CD4-positive, alpha-beta T cell (primary cell): Measurements from ENCODE around the gene RFC4. TPM values are rescaled to one million over a fixed set of nuclear protein-coding genes. Genes with fewer than 3 reads are reported as not detected.

Source experiments
- ATAC-seq: fragments of 200-7000 bp; cut with Tn5 transposase; one replicate; pipeline ENCODE4 v1.10.0; 2022; ENCODE audit warnings: mild to moderate bottlenecking; ENCODE audit not compliant: poor library complexity
- CTCF ChIA-PET: fragments of 350-600 bp; sonication (Branson Sonifier 250); formaldehyde crosslinking; loops from one replicate; lab custom pipeline; 2021; ENCODE audit warnings: antibody characterized with exemption, inconsistent platforms; lab: Charles Lee
- POLR2A ChIA-PET: fragments of 350-600 bp; sonication (Branson Sonifier 250); formaldehyde crosslinking; loops from one replicate; lab custom pipeline; 2021; ENCODE audit warnings: antibody characterized with exemption, inconsistent platforms; lab: Charles Lee
- DNase-seq, 14 experiments: peaks; one replicate each; pipeline ENCODE4 v3.0.0-alpha.2; 2013 to 2020; ENCODE audit warnings: mixed read lengths in 2 of 14
- H3K27ac ChIP-seq, 2 donors: one replicate each; pipeline versions ENCODE4 v1.5.1 to v1.7.0; 2013; ENCODE audit warnings: low read length in 2 of 2, low read depth in 1 of 2, mild to moderate bottlenecking in 1 of 2
- H3K27me3 ChIP-seq, 2 experiments: 1 replicate in 1 of 2; 2 replicates in 1 of 2; pipeline versions ENCODE4 v1.6.1 to v1.7.0; 2013; ENCODE audit warnings: low read length in 2 of 2, control low read depth in 1 of 2, mild to moderate bottlenecking in 1 of 2, moderate library complexity in 1 of 2; ENCODE audit not compliant: insufficient read depth in 2 of 2, control insufficient read depth in 1 of 2
- H3K36me3 ChIP-seq: one replicate; pipeline ENCODE4 v1.6.1; 2013; ENCODE audit warnings: low read length, control low read depth; ENCODE audit not compliant: insufficient read depth
- H3K4me1 ChIP-seq: one replicate; pipeline ENCODE4 v1.6.1; 2013; ENCODE audit warnings: low read length, control low read depth; ENCODE audit not compliant: insufficient read depth
- H3K4me3 ChIP-seq: one replicate; pipeline ENCODE4 v1.5.1; 2013; ENCODE audit warnings: mild to moderate bottlenecking, low read length, moderate library complexity
- H3K9me3 ChIP-seq, 2 experiments: 1 replicate in 1 of 2; 2 replicates in 1 of 2; pipeline versions ENCODE4 v1.6.1 to v1.7.0; 2013; ENCODE audit warnings: low read length in 2 of 2, mild to moderate bottlenecking in 2 of 2, control low read depth in 1 of 2, moderate library complexity in 1 of 2; ENCODE audit not compliant: control insufficient read depth in 1 of 2, insufficient read depth in 1 of 2
- H3K27ac Mint-ChIP-seq: one replicate; pipeline ENCODE4 v1.8.0; 2020; ENCODE audit warnings: mixed read lengths
- H3K27me3 Mint-ChIP-seq: one replicate; pipeline ENCODE4 v1.8.0; 2021; ENCODE audit warnings: mixed read lengths
- H3K36me3 Mint-ChIP-seq: one replicate; pipeline ENCODE4 v1.8.0; 2021; ENCODE audit warnings: low read depth, mixed read lengths
- H3K4me1 Mint-ChIP-seq: one replicate; pipeline ENCODE4 v1.8.0; 2021; ENCODE audit warnings: low read depth, mixed read lengths
- H3K4me3 Mint-ChIP-seq: one replicate; pipeline ENCODE4 v1.8.0; 2020; ENCODE audit warnings: mild to moderate bottlenecking, mixed read lengths
- H3K9me3 Mint-ChIP-seq: one replicate; pipeline ENCODE4 v1.8.0; 2020; ENCODE audit warnings: mixed read lengths
- intact Hi-C, 2 experiments: fragments of 100-400 bp; cut with DNase I in 1 of 2; cut with micrococcal nuclease in 1 of 2; formaldehyde crosslinking; loops; one replicate each; pipeline versions ENCODE4 v1.15.1 to v1.9.0; 2023 to 2025; cut with DNase I, micrococcal nuclease
- total RNA-seq, 174 experiments: library from RNA in 2 of 174; stranded (reverse) in 2 of 174; gene quantifications; one replicate each; pipeline ENCODE4 v1.2.3 and lab custom pipeline; 2021 to 2026
- TF ChIP-seq, protein P1 (sequence below): fragments of 200-600 bp; IDR thresholded peaks from one replicate; pipeline ENCODE4 v1.8.0; 2022; ENCODE audit warnings: antibody characterized with exemption, mild to moderate bottlenecking

The RFC4 gene
- total RNA-seq, 2 experiments from 2014 or later = 8.6 to 12.6 TPM

DNA sequence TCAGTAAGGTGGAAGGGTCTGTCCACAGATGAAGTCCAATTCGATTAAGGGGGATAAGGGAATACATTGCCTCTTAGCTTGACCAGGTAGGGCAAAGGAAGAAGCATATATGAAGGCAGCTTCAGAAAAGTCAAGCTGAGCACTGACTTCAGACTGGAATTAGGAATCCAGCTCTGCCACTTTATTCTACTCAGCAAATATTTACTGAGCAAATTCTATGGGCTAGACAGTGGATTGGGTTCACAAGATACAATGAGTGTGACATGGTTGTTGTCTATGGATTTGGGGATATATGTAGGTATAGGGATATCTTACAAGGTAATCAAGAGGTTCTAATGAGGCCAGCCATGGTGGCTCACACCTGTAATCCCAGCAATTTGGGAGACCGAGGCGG is 36.8 kb upstream of the RFC4 start:
- H3K27ac Mint-ChIP-seq = no peak overlapping the region
- Histone ChIP-seq H3K4me3 (no peak overlapping the region), H3K9me3 (no peaks in the 10 kb centered on the region), H3K27ac (no peak overlapping the region), H3K4me1 (no peaks in the 10 kb centered on the region), H3K36me3 (no peaks in the 10 kb centered on the region), H3K27me3 (peaks cover 0 to 4% of the 10 kb centered on the region in 2 experiments)
- H3K4me1 Mint-ChIP-seq = no peaks in the 10 kb centered on the region
- H3K4me3 Mint-ChIP-seq = no peak overlapping the region
- H3K27me3 Mint-ChIP-seq = peaks cover 5% of the 10 kb centered on the region
- DNase-seq (no peak), ATAC-seq (no peak)
- POLR2A ChIA-PET = no interaction called here
- TF ChIP-seq, protein P1, sequence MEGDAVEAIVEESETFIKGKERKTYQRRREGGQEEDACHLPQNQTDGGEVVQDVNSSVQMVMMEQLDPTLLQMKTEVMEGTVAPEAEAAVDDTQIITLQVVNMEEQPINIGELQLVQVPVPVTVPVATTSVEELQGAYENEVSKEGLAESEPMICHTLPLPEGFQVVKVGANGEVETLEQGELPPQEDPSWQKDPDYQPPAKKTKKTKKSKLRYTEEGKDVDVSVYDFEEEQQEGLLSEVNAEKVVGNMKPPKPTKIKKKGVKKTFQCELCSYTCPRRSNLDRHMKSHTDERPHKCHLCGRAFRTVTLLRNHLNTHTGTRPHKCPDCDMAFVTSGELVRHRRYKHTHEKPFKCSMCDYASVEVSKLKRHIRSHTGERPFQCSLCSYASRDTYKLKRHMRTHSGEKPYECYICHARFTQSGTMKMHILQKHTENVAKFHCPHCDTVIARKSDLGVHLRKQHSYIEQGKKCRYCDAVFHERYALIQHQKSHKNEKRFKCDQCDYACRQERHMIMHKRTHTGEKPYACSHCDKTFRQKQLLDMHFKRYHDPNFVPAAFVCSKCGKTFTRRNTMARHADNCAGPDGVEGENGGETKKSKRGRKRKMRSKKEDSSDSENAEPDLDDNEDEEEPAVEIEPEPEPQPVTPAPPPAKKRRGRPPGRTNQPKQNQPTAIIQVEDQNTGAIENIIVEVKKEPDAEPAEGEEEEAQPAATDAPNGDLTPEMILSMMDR = no peak
- H3K9me3 Mint-ChIP-seq = no peaks in the 10 kb centered on the region
- no peaks in the 10 kb centered on the region for H3K36me3 Mint-ChIP-seq
- CTCF ChIA-PET = no interaction called here
- intact Hi-C loops = loop anchor here in 1 of 2 experiments (10.0 kb wide), 1 partner anchor 832 kb away; the partner anchor contains the start of gene SST

DNA sequence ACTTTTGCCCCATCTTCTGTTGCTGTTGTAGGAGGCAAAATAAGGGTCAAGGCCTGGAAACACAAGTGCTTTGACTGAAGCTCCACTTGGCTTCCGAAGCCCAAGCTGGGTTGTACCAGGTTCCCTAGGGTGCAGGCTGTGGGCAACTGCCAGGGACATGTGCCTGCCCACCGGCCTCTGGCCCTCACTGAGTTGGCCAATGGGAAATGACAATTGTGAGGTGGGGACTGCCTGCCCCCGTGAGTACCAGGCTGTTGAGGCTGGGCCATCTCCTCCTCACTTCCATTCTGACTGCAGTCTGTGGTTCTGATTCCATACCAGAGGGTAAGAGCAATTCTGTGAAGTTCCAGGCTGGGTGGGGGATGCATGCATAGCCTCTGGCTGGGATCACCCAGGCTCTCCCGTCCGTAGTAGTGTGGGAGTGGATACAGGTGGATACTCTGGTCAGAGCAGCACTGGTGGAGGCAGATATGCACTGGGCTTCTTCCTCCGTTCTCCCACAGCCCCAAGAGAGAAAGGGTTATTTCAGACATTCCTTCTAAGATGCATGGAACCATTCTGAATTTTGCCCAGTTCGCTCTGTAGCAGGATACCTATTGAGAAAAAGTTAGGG is 36.2 kb upstream of the RFC4 start, which contains the start of gene ADIPOQ:
Gene ADIPOQ, plus strand, starts transcription at position 285 of the 613 bp plus-strand sequence. CDS start 10,349 bp downstream, outside the sequence.
- TF ChIP-seq, protein P1 = no peak
- ATAC-seq = no peak
- Mint-ChIP-seq H3K36me3 (no peaks in the 10 kb centered on the region), H3K9me3 (no peaks in the 10 kb centered on the region), H3K27me3 (peaks cover 5% of the 10 kb centered on the region), H3K4me3 (no peak within 1 kb of the TSS), H3K27ac (no peak within 1 kb of the TSS), H3K4me1 (no peaks in the 10 kb centered on the region)
- ChIA-PET CTCF (no interaction called here), POLR2A (interaction anchor here (1.5 kb wide), 1 partner anchor 89 kb away, joined by 3 read pairs; no protein-coding TSS in a partner anchor)
- H3K9me3 ChIP-seq = no peaks in the 10 kb centered on the region
- intact Hi-C loops = loop anchor here in 1 of 2 experiments (10.0 kb wide), 1 partner anchor 832 kb away; the partner anchor contains the start of gene SST
- H3K27ac ChIP-seq = no peak within 1 kb of the TSS
- H3K27me3 ChIP-seq = peaks cover 0 to 4% of the 10 kb centered on the region in 2 experiments
- H3K36me3 ChIP-seq = no peaks in the 10 kb centered on the region
- H3K4me1 ChIP-seq = no peaks in the 10 kb centered on the region
- no peak within 1 kb of the TSS for H3K4me3 ChIP-seq
- no peak for DNase-seq

DNA sequence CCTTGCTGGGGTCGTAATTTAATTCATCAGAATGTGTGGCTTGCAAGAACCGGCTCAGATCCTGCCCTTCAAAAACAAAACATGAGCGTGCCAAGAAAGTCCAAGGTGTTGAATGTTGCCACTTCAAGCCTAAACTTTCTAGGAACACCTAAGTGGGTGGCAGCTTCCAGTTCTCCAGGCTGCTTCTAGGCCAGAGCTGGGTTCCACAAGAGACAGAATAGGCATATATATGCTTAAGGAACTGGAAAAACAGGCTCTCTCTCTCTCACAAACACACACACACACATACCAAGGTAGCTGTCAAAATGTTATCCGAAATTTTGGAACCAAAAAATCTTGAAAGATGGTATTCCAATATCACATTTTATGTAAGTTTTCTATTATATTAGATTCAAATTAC is 35.3 kb upstream of the RFC4 start:
- H3K27ac ChIP-seq = no peak overlapping the region
- H3K4me1 ChIP-seq = no peaks in the 10 kb centered on the region
- intact Hi-C loops = loop anchor here in 1 of 2 experiments (10.0 kb wide), 1 partner anchor 833 kb away; the partner anchor contains the start of gene SST
- Mint-ChIP-seq H3K27ac (no peak overlapping the region), H3K4me1 (no peaks in the 10 kb centered on the region), H3K4me3 (no peak overlapping the region), H3K27me3 (peaks cover 5% of the 10 kb centered on the region), H3K9me3 (no peaks in the 10 kb centered on the region), H3K36me3 (no peaks in the 10 kb centered on the region)
- ChIA-PET CTCF (no interaction called here), POLR2A (interaction anchor here (1.5 kb wide), 1 partner anchor 89 kb away, joined by 3 read pairs; no protein-coding TSS in a partner anchor)
- no peak overlapping the region for H3K4me3 ChIP-seq
- peaks cover 0 to 4% of the 10 kb centered on the region in 2 experiments for H3K27me3 ChIP-seq
- TF ChIP-seq, protein P1 = no peak
- DNase-seq (no peak), ATAC-seq (no peak)
- no peaks in the 10 kb centered on the region for H3K36me3 ChIP-seq
- no peaks in the 10 kb centered on the region for H3K9me3 ChIP-seq
